Measurements from ENCODE around the gene ADAMTS3.

GRCh38 chr4:72449705-72450104 is 119.3 kb downstream of the ADAMTS3 start:
- TF ChIP-seq, protein P1, sequence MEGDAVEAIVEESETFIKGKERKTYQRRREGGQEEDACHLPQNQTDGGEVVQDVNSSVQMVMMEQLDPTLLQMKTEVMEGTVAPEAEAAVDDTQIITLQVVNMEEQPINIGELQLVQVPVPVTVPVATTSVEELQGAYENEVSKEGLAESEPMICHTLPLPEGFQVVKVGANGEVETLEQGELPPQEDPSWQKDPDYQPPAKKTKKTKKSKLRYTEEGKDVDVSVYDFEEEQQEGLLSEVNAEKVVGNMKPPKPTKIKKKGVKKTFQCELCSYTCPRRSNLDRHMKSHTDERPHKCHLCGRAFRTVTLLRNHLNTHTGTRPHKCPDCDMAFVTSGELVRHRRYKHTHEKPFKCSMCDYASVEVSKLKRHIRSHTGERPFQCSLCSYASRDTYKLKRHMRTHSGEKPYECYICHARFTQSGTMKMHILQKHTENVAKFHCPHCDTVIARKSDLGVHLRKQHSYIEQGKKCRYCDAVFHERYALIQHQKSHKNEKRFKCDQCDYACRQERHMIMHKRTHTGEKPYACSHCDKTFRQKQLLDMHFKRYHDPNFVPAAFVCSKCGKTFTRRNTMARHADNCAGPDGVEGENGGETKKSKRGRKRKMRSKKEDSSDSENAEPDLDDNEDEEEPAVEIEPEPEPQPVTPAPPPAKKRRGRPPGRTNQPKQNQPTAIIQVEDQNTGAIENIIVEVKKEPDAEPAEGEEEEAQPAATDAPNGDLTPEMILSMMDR (IDR thresholded peaks at IDR 0.05): no peak
- TF ChIP-seq POLR2A (IDR thresholded peaks at IDR 0.05): no peak

Measured in thyroid gland (tissue), 4 donors.